Measurements from ENCODE around the gene EIF4EBP3.
A peak's percentile ranks its signal among the peaks of the same experiment; 100 is the strongest.
"Not testable (repeated sequence)": the region's sequence is repeated elsewhere in the genome, so short reads cannot be mapped to it uniquely, and the experiment has no call there.

The EIF4EBP3 gene

DNA sequence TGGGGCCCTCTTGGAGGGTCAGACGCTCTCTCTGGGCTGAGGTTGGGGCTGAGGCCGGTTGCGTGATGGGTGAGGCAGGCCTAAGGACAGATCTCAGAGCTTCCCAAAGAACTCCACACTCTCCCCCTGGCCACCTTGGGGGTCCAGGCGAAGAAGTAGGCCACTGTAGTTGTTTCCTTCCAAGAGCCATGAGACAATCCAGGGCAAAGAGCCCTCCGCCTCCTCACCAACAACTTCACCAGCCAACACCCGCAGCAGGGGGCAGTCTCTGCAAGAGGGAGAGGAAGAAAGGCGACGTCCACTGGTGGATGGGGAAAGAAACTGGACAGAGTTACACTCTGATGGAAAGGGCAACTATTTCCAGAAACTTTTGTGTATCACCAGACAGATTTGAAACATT is 27.8 kb downstream of the EIF4EBP3 start:
- peak in 31 of 58 donors; percentile 7 to 52 (median 26) for DNase-seq

DNA sequence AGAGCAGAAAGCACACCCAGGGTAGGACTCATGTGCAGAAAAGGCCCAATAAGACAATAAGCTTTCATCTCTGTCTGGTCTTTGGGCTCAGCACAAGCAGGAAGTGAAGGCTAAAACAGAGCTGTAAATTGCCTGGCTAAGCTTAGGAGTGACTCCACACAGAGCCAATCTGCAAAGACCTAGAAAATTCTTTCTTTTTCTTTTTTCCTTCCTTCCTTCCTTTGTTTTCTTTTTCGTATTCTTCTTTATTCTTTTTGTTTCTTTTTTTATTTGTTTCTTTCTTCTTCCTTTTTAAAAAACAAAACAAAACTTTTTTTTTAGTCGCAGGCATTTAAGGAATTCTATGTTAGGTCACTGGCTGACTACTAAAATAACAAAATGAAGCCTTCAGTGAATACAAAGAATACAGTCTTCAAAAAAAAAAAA is 29.3 kb downstream of the EIF4EBP3 start:
- no peak for DNase-seq

GRCh38 chr5:140579188-140579747 is 31.8 kb downstream of the EIF4EBP3 start:
- not testable (repeated sequence) for DNase-seq

GRCh38 chr5:140587495-140587894 is 40.0 kb downstream of the EIF4EBP3 start:
- no peak for DNase-seq

DNA sequence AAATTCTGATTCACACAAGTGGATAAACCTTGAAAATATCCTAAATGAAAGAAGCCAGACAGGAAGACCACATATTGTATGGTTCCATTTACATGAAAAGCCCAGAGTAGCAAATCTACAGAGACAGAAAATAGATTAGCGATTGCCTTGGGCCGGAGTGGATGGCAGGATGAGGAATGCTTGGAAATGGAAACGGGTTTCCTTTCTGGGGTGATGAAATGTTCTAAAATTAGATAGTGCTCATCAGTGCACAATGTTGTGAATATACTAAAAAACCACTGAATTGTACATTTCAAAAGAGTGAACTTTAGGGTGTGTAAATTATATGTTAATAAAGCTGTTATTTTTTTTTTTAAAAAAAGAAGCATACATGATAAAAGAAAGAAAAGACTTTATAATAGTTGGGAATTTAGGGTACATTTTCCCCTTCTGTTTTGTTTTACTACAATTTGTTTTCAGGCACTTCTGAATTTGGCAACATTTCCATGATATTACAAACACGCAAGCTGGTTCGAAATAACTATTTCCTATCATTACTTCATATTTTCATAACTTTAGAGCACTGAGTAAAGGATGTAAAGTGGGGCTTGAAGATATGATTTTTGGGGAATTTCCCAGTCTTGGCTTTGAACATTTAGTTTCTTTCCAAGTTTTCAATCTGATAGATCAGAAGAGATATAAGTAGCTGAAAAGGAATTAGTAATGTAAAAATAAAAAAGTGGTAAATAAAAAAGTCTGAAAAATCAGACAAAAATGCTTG is 41.0 kb downstream of the EIF4EBP3 start:
- no peak for DNase-seq

GRCh38 chr5:140590861-140591260 is 43.4 kb downstream of the EIF4EBP3 start:
- no peak for DNase-seq

DNA sequence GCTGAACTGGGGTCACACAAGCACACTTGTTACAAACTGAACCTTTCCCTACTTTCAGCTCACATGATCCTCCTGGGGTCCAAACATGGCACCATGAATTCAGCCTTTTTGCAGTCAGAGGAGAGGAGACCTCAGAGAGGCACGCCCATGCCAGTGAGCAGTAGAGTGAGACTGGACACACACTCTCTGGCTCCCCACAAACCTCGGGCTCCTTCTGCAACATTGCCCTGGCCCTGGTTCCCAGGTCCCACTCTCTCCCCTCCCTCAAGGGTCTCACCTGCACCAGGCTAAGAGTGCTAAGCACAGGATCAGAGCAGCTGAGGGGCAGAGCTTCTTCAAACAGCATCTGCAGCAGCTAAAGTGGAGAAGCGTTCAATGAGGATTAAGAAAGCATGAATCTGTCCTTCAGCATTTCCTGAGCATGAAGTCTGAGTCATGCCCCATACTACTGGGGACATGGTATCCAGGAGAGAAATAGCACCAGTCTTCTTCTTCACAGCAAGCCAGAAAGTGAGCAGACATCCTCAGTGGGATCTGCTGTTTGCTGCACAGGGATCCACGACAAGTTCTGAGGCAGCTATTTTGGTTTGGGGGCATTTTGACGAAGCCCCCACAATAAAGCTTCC is 44.4 kb downstream of the EIF4EBP3 start:
- no peak for DNase-seq

- not testable (repeated sequence) for DNase-seq
Measured at GRCh38 chr5:140593070-140593469, 45.6 kb downstream of the EIF4EBP3 start.

DNA sequence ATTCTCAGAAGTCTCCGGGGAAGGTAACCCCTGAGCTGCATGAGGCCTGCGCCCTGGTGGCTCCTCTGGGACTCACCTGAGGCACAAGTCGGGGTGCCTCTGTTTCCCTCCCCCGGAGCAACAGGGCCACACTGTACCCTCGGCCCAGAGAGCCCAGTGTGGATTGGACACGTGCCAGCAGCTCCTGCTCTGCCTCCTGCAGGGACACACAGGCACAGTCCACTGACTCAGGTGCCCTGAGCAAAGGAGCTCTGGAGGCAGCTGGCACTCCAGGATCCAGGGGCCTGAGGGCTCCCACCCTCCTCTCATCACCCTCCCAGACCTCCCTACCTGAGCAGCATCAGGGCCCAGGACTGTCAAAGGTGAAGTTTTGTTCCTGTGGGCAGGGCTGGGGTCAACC is 46.7 kb downstream of the EIF4EBP3 start:
- DNase-seq: no peak

GRCh38 chr5:140595538-140596300 is 48.3 kb downstream of the EIF4EBP3 start:
- DNase-seq: peak in 7 of 58 donors; percentile 8 to 29 (median 18)

GRCh38 chr5:140596321-140596741 is 48.9 kb downstream of the EIF4EBP3 start:
- peak in 1 of 58 donors; percentile 25 for DNase-seq

GRCh38 chr5:140598836-140599235 is 51.4 kb downstream of the EIF4EBP3 start:
- no peak for DNase-seq
